Measurements from ENCODE around the gene SERPINB12. TPM values are rescaled to one million over a fixed set of nuclear protein-coding genes. Genes with fewer than 3 reads are reported as not detected.

The SERPINB12 gene
- total RNA-seq, 1 experiment from 2014 or later: not detected

DNA sequence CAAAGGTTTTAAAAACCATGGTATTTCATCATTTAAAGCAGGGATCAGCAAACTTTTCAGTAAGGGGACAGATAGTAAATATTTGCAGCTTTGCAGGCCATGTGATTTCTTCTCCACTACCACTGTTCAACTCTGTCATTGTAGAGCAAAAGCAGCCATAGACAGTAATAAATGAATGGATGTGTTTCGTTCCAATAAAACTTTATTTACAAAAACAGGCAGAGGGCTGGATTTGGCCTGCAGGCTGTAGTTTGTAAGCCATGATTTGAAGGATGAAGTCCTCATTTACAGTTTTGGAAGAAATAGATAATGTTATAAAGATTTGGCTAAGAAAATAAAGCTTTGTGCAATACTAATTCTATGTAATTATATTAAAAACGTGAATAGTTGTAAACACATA is 1.8 kb downstream of the SERPINB12 start:
- DNase-seq (ENCODE audit: low read depth, low spot score): no peak
- in situ Hi-C loops (cut with HindIII; ENCODE audit: low pct_unique_long_range_greater_than_20kb, low sequenced_read_pairs) (no loop called here), intact Hi-C loops (cut with micrococcal nuclease; ENCODE audit: unreplicated experiment) (no loop called here)
- Histone ChIP-seq H3K4me1 (ENCODE audit: control insufficient read depth, insufficient read depth, low read length) (no peaks in the 10 kb centered on the region), H3K27ac (ENCODE audit: low read length) (no peak overlapping the region), H3K4me3 (ENCODE audit: low read depth in 2 of 2, low read length in 2 of 2) (no peak overlapping the region), H3K9me3 (ENCODE audit: control insufficient read depth, insufficient read depth, low read depth, low read length) (no peaks in the 10 kb centered on the region), H3K27me3 (ENCODE audit: control insufficient read depth, insufficient read depth, low read length) (no peaks in the 10 kb centered on the region), H3K36me3 (ENCODE audit: control insufficient read depth, insufficient read depth, low read length) (no peaks in the 10 kb centered on the region)
- POLR2A ChIA-PET: no interaction called here
- CTCF ChIA-PET: no interaction called here
- ATAC-seq: no peak
- BruUV-seq (replicated peaks): no TSS peak
- TF ChIP-seq SIN3A (IDR thresholded peaks at IDR 0.05; ENCODE audit: borderline replicate concordance, insufficient read depth, low read depth, low read length) (no peak), POLR2AphosphoS5 (IDR thresholded peaks at IDR 0.05; ENCODE audit: low read depth, low read length) (no peak), TCF7L2 (IDR thresholded peaks at IDR 0.05; ENCODE audit: low read depth, low read length) (no peak)
- TF ChIP-seq, protein P1, sequence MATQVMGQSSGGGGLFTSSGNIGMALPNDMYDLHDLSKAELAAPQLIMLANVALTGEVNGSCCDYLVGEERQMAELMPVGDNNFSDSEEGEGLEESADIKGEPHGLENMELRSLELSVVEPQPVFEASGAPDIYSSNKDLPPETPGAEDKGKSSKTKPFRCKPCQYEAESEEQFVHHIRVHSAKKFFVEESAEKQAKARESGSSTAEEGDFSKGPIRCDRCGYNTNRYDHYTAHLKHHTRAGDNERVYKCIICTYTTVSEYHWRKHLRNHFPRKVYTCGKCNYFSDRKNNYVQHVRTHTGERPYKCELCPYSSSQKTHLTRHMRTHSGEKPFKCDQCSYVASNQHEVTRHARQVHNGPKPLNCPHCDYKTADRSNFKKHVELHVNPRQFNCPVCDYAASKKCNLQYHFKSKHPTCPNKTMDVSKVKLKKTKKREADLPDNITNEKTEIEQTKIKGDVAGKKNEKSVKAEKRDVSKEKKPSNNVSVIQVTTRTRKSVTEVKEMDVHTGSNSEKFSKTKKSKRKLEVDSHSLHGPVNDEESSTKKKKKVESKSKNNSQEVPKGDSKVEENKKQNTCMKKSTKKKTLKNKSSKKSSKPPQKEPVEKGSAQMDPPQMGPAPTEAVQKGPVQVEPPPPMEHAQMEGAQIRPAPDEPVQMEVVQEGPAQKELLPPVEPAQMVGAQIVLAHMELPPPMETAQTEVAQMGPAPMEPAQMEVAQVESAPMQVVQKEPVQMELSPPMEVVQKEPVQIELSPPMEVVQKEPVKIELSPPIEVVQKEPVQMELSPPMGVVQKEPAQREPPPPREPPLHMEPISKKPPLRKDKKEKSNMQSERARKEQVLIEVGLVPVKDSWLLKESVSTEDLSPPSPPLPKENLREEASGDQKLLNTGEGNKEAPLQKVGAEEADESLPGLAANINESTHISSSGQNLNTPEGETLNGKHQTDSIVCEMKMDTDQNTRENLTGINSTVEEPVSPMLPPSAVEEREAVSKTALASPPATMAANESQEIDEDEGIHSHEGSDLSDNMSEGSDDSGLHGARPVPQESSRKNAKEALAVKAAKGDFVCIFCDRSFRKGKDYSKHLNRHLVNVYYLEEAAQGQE (IDR thresholded peaks at IDR 0.05; ENCODE audit: insufficient read depth in 1 of 2, low read depth in 2 of 2, low read length in 1 of 2): no peak
- TF ChIP-seq, protein P2, sequence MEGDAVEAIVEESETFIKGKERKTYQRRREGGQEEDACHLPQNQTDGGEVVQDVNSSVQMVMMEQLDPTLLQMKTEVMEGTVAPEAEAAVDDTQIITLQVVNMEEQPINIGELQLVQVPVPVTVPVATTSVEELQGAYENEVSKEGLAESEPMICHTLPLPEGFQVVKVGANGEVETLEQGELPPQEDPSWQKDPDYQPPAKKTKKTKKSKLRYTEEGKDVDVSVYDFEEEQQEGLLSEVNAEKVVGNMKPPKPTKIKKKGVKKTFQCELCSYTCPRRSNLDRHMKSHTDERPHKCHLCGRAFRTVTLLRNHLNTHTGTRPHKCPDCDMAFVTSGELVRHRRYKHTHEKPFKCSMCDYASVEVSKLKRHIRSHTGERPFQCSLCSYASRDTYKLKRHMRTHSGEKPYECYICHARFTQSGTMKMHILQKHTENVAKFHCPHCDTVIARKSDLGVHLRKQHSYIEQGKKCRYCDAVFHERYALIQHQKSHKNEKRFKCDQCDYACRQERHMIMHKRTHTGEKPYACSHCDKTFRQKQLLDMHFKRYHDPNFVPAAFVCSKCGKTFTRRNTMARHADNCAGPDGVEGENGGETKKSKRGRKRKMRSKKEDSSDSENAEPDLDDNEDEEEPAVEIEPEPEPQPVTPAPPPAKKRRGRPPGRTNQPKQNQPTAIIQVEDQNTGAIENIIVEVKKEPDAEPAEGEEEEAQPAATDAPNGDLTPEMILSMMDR (IDR thresholded peaks at IDR 0.05): no peak

DNA sequence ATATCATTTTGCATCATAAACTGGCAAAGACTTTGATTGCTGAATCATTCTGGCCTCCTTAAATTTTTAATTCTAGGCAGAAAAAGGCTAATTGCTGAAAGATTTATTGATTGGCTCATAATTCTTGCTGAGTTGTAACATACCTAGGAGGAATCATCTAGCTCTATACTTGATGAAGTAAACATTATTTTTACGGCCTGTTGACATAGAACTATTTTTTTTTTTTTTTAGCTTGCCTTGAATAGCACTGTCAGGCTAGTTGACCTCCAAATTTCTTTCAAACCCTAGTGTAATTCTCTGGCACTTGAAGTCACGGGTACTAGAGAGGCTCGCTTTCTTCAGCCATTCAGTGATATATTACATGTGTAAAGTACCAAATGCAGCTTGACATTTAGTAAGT is 2.8 kb downstream of the SERPINB12 start:
- H3K27ac ChIP-seq (ENCODE audit: low read length): no peak overlapping the region
- H3K36me3 ChIP-seq (ENCODE audit: control insufficient read depth, insufficient read depth, low read length): no peaks in the 10 kb centered on the region
- ATAC-seq: no peak
- in situ Hi-C loops (cut with HindIII; ENCODE audit: low pct_unique_long_range_greater_than_20kb, low sequenced_read_pairs) (no loop called here), intact Hi-C loops (cut with micrococcal nuclease; ENCODE audit: unreplicated experiment) (no loop called here)
- no peak overlapping the region for H3K4me3 ChIP-seq (ENCODE audit: low read depth in 2 of 2, low read length in 2 of 2)
- POLR2A ChIA-PET: no interaction called here
- H3K27me3 ChIP-seq (ENCODE audit: control insufficient read depth, insufficient read depth, low read length): no peaks in the 10 kb centered on the region
- TF ChIP-seq SIN3A (IDR thresholded peaks at IDR 0.05; ENCODE audit: borderline replicate concordance, insufficient read depth, low read depth, low read length): no peak
- TF ChIP-seq POLR2AphosphoS5 (IDR thresholded peaks at IDR 0.05; ENCODE audit: low read depth, low read length): no peak
- no peak for TF ChIP-seq TCF7L2 (IDR thresholded peaks at IDR 0.05; ENCODE audit: low read depth, low read length)
- TF ChIP-seq, protein P2 (IDR thresholded peaks at IDR 0.05): no peak
- TF ChIP-seq, protein P1 (IDR thresholded peaks at IDR 0.05; ENCODE audit: insufficient read depth in 1 of 2, low read depth in 2 of 2, low read length in 1 of 2): no peak
- no peaks in the 10 kb centered on the region for H3K4me1 ChIP-seq (ENCODE audit: control insufficient read depth, insufficient read depth, low read length)
- no TSS peak for BruUV-seq (replicated peaks)
- no peak for DNase-seq (ENCODE audit: low read depth, low spot score)
- CTCF ChIA-PET: interaction anchor here (0.7 kb wide), 1 partner anchor 408 kb away, joined by 5 read pairs; no protein-coding TSS in a partner anchor
- no peaks in the 10 kb centered on the region for H3K9me3 ChIP-seq (ENCODE audit: control insufficient read depth, insufficient read depth, low read depth, low read length)
